ENCODE results near the gene DBF4B. TPM values are rescaled to one million over a fixed set of nuclear protein-coding genes. Genes with fewer than 3 reads are reported as not detected.

Gene DBF4B
- total RNA-seq, 1 donor from 2014 or later, result 16.4 TPM

- peaks cover 16% of the 10 kb centered on the region for H3K36me3 Mint-ChIP-seq
- H3K4me3 ChIP-seq, result no peak overlapping the region
- H3K9ac ChIP-seq, result no peak overlapping the region
- no peaks in the 10 kb centered on the region for H4K20me1 ChIP-seq (ENCODE audit: low read depth)
- no peak overlapping the region for H3K4me2 ChIP-seq
- DNase-seq (ENCODE audit: low spot score), result no peak
- no peak overlapping the region for H3K27ac Mint-ChIP-seq
- H3K27me3 Mint-ChIP-seq (ENCODE audit: insufficient read depth, low read depth), result peaks cover 2% of the 10 kb centered on the region
- no peaks in the 10 kb centered on the region for H3K79me2 ChIP-seq (ENCODE audit: low read depth)
- no peaks in the 10 kb centered on the region for H3K4me1 ChIP-seq
- H3F3A ChIP-seq (ENCODE audit: low read depth), result peaks cover 7% of the 10 kb centered on the region
- no peak overlapping the region for H2AFZ ChIP-seq (replicated peaks)
- H3K4me1 Mint-ChIP-seq, result no peaks in the 10 kb centered on the region
- H3K27me3 ChIP-seq, result no peaks in the 10 kb centered on the region
- H3K9me3 Mint-ChIP-seq, result no peaks in the 10 kb centered on the region
- no peak overlapping the region for H3K27ac ChIP-seq
- H3K9me3 ChIP-seq (ENCODE audit: low read depth), result no peaks in the 10 kb centered on the region
- no peak for TF ChIP-seq EZH2 (IDR thresholded peaks at IDR 0.05)
- no peak for TF ChIP-seq EZH2phosphoT487 (IDR thresholded peaks at IDR 0.05)
- no peak for TF ChIP-seq CTCF (IDR thresholded peaks at IDR 0.05)
- no peak overlapping the region for H3K4me3 Mint-ChIP-seq
- H3K36me3 ChIP-seq, result no peaks in the 10 kb centered on the region
Measured at GRCh38 chr17:44734272-44734671, 25.8 kb downstream of the DBF4B start.

DNA sequence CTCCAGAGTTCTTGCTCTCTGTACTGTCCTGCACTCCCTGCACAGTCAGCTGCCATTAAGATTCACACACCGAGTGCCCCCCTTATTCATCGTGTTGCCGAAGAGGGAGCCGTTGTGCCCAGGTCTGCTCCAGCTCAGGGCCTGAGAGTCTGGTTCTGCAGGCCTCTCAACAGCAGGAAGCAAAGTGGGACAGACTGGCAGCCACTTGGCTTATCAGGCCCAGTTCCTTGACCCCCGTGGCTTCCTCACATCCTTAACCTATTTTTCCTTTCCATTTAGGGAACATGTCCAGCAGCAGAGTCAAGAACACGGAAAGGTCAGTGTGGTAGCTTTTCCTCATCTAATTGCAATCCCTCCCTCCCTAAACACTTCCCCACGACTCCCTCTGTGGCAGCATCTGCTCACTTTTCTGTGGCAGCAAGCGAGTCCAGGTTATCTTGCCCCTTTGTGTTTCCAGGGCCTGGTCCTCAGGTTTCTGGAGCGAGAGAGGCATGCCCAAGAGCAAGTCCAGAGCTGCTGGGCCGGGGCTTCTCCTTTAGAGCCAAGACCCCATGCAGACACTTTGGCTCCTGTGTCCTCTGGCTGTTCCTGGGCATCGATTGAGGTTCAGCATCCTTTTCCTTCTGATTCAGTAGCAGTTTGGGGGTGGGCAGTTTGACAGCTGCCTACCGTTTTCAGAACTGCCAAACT lies 28.2 kb downstream of the DBF4B start:
- Histone ChIP-seq H3K36me3 (no peaks in the 10 kb centered on the region), H3K4me3 (no peak overlapping the region), H3K4me1 (no peaks in the 10 kb centered on the region), H3K27ac (no peak overlapping the region), H3K79me2 (ENCODE audit: low read depth) (no peaks in the 10 kb centered on the region), H2AFZ (replicated peaks) (no peak overlapping the region), H4K20me1 (ENCODE audit: low read depth) (no peaks in the 10 kb centered on the region), H3K9me3 (ENCODE audit: low read depth) (no peaks in the 10 kb centered on the region), H3K27me3 (no peaks in the 10 kb centered on the region), H3K4me2 (no peak overlapping the region), H3F3A (ENCODE audit: low read depth) (peaks cover 7% of the 10 kb centered on the region), H3K9ac (no peak overlapping the region)
- Mint-ChIP-seq H3K4me3 (no peak overlapping the region), H3K36me3 (peaks cover 14% of the 10 kb centered on the region), H3K4me1 (no peaks in the 10 kb centered on the region), H3K27me3 (ENCODE audit: insufficient read depth, low read depth) (peaks cover 2% of the 10 kb centered on the region), H3K9me3 (no peaks in the 10 kb centered on the region), H3K27ac (no peak overlapping the region)
- no peak for DNase-seq (ENCODE audit: low spot score)
- TF ChIP-seq EZH2 (IDR thresholded peaks at IDR 0.05) (no peak), CTCF (IDR thresholded peaks at IDR 0.05) (no peak), EZH2phosphoT487 (IDR thresholded peaks at IDR 0.05) (no peak)

GRCh38 chr17:44738214-44738906 lies 29.9 kb downstream of the DBF4B start:
- peaks cover 18% of the 10 kb centered on the region for H3K36me3 Mint-ChIP-seq
- DNase-seq (ENCODE audit: low spot score), result no peak

More at GRCh38 chr17:44738214-44738906, 29.9 kb downstream of the DBF4B start:
- H3K9ac ChIP-seq, result no peak overlapping the region
- no peaks in the 10 kb centered on the region for H3K4me1 ChIP-seq
- no peak overlapping the region for H3K27ac ChIP-seq
- H2AFZ ChIP-seq (replicated peaks), result no peak overlapping the region
- TF ChIP-seq EZH2 (IDR thresholded peaks at IDR 0.05), result no peak
- TF ChIP-seq CTCF (IDR thresholded peaks at IDR 0.05), result no peak
- no peak for TF ChIP-seq EZH2phosphoT487 (IDR thresholded peaks at IDR 0.05)
- H3K4me3 ChIP-seq, result no peak overlapping the region
- H3K36me3 ChIP-seq, result no peaks in the 10 kb centered on the region
- no peaks in the 10 kb centered on the region for H3K9me3 ChIP-seq (ENCODE audit: low read depth)
- Mint-ChIP-seq H3K9me3 (no peaks in the 10 kb centered on the region), H3K4me3 (no peak overlapping the region), H3K4me1 (no peaks in the 10 kb centered on the region), H3K27ac (no peak overlapping the region), H3K27me3 (ENCODE audit: insufficient read depth, low read depth) (peaks cover 2% of the 10 kb centered on the region)
- H3F3A ChIP-seq (ENCODE audit: low read depth), result peaks cover 4% of the 10 kb centered on the region
- no peaks in the 10 kb centered on the region for H4K20me1 ChIP-seq (ENCODE audit: low read depth)
- H3K27me3 ChIP-seq, result no peaks in the 10 kb centered on the region
- H3K4me2 ChIP-seq, result no peak overlapping the region
- H3K79me2 ChIP-seq (ENCODE audit: low read depth), result no peaks in the 10 kb centered on the region

Data from neural progenitor cell (in vitro differentiated cells).